HG02763 (cell line): Measurements from ENCODE around the gene SGSM1.
"Not testable (repeated sequence)": the region's sequence is repeated elsewhere in the genome, so short reads cannot be mapped to it uniquely, and the experiment has no call there.

ENCODE experiments used
- ATAC-seq: cut with Tn5 transposase; IDR thresholded peaks from one replicate; pipeline ENCODE4 v1.9.1; 2021; ENCODE audit warnings: mild to moderate bottlenecking, moderate library complexity; ENCODE audit not compliant: unreplicated experiment

Gene SGSM1

DNA sequence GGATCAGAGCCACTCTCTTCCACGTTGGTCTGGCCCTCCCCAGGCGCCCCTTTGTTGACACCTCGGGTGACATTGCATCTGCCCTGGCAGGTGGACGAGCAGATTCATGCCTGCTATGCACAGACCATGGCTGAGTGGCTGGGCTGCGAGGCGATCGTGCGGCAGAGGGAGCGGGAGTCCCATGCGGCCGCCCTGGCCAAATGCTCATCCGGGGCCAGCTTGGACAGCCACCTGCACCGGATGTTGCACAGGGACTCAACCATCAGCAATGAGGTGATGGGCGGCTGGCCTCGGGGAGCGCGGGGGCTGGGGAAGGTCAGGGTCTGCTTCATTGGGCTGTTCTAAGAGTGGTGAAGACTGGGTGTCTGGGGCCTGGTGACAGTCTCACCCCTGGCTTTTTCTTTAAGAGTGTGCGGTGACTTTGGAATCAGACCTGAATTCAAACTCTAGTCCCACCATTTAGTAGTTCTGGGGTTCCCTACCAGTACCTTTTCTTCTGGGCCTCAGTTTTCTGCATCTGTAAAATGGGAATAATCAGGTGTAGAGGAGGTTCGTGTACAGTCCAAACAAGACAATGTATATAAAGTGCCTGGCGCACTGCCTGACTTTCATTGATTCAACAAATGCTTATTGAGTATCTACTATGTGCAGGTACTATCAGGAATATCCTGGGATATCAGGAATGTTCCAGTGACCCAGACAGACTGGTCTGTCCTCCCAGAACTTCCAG is 87.5 kb downstream of the SGSM1 start:
- no peak for ATAC-seq

DNA sequence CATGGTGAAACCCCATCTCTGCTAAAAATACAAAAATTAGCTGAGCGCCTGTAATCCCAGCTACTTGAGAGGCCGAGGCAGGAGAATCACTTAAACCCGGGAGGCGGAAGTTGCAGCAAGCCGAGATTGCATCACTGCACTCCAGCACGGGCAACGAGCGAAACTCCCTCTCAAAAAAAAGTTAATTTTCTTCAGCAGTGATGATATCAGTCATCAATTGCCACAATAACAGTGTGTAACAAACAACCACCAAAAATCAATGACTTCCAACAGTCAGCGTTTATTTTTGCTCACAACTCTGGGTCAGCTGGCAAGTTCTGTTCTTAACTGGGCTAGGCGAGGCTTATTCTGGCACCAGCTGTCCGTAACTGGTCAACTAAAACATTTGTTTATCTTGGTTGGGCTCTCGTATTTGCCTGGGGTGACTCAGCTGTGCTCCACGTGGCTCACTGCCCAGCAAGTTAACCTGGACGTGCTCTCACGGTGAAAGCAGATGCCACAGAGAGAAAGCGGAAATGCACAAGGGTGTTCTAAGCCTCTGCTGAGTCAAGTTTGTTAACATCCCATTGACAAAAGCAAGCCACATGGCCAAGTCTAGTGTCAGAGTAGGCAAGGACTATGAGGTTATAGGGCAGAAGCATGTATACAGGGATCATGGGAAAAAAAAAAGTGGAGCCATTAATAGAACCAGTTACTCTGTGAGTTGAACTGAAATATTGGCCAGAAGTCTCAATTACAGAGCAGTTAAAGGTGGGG is 88.4 kb downstream of the SGSM1 start:
- no peak for ATAC-seq

- no peak for ATAC-seq
These were observed 89.0 kb downstream of the SGSM1 start for GRCh38 chr22:24894998-24895397.

DNA sequence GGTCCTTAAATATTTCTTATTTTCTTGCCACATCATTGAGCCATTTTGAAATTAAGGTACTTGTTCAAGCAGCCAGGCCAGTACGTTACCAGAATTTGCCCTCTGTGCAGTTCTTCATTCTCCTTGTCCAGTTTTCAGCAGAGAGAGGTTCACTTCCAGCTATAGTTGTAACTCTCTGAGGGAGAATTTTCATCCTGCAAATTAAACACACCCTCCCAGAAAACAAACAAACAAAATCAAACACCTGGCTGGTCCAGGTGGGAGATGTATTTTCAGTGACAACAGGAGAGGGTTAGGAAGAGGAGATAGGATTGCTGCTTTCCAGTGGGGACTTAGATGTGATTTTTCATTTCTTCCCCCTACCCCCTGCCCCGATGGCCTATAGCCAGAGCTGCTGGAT is 95.4 kb downstream of the SGSM1 start:
- no peak for ATAC-seq

- ATAC-seq: no peak
These were observed 99.9 kb downstream of the SGSM1 start for GRCh38 chr22:24905909-24906308.

- ATAC-seq: not testable (repeated sequence)
These were observed 101.1 kb downstream of the SGSM1 start for GRCh38 chr22:24907101-24907500.

GRCh38 chr22:24920029-24920428 is 114.0 kb downstream of the SGSM1 start:
- ATAC-seq: no peak

DNA sequence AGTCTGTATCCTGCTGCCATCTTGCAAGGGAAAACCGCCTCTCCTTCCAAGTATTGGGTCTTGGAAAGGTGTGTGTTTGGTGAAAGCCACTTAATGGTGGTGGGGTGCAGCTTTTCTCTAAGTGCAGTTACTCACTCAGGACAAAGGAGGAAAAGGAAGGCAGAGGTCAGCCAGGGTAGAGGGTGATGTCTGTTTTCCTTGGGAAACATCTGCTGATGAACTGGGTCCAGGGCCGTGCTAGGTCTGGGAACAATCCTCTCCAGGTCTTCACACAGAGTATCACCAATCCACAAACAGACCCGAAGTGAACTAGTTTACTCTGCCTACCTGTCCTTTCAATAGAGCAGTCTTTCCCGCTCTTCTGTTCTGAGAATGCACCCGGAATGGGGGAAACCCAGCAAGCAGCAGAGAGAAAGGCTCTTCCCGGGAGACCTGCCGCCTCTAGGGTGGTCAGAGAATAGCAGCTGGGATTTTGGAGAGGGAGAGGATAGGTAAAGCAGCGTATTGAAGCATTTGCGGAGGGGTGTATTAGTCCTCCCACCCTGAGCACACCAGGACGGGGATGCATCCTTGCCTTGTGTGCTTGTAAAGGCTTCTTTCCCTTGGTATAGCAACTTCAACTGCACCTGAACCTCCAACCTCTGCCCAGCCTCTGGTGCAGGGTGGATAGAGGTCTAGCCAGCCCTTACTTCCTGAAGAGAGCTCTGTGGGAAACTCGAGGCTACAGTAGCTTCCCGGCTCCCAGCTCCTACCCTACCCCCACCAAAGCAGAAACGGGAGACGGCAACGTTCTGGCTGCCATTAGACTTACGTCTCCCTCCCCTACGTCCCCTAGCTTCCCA is 119.8 kb downstream of the SGSM1 start:
- ATAC-seq: no peak

GRCh38 chr22:24926428-24926725 is 120.4 kb downstream of the SGSM1 start:
- ATAC-seq: no peak

DNA sequence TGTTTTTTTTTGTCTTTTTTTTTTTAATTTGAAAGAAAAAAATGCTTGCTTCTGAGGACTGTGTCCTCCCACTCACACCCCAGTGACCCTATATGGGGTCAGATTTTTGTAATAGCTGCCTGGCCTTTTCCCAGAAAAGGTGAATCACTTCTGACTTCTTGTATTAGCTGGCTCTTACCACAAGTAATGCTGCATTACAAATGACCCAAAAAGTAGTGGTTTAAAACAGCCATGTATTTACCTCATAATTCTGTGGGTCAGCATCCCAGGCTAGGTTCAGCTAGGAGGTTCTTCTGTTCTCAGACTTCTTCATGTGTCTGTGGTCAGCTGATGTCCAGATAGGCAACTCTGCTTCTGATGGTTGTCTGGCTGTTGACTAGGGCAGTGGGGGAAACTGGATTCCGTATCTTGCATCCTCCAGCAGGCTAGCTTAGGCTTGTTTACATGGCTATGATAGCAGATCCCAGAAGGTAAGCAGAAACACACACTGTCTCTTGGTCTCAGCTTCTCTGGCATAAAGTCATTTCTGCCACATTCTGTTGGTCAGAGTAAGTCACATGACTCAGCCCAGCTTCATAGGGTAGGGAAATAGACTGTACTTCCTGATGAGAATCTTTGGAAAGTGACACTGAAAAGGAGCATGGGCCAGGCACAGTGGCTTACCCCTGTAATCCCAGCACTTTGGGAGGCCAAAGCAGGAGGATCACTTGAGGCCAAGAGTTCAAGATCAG is 121.0 kb downstream of the SGSM1 start:
- ATAC-seq: no peak

- ATAC-seq: no peak
These were observed 122.3 kb downstream of the SGSM1 start for GRCh38 chr22:24928322-24928721.

- ATAC-seq: no peak
These were observed 124.7 kb downstream of the SGSM1 start for GRCh38 chr22:24930678-24931077.

GRCh38 chr22:24935771-24936483 is 129.9 kb downstream of the SGSM1 start:
- ATAC-seq: no peak

DNA sequence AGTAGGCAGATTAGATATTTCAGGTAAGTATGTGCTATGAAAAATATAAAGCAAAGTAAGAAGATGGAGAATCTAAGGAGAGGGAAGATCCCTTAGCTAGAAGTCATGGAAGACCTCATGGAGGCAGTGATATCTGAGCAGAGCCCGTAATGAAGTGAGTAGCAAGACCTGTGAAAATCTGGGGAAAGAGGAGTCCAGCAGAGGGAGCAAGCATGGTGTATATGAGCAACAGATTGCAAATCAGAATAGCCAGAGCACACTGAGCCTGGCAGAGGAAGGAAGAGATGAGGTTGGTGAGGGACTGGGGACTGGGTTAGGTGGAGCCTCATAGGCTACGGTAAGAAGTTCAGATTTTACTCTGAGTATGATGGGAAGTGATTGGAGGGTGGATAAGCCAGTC is 131.1 kb downstream of the SGSM1 start:
- ATAC-seq: no peak

- ATAC-seq: no peak
These were observed 132.8 kb downstream of the SGSM1 start for GRCh38 chr22:24938741-24939341.

GRCh38 chr22:24942301-24942700 is 136.3 kb downstream of the SGSM1 start:
- no peak for ATAC-seq

GRCh38 chr22:24944217-24944937 is 138.4 kb downstream of the SGSM1 start:
- no peak for ATAC-seq

DNA sequence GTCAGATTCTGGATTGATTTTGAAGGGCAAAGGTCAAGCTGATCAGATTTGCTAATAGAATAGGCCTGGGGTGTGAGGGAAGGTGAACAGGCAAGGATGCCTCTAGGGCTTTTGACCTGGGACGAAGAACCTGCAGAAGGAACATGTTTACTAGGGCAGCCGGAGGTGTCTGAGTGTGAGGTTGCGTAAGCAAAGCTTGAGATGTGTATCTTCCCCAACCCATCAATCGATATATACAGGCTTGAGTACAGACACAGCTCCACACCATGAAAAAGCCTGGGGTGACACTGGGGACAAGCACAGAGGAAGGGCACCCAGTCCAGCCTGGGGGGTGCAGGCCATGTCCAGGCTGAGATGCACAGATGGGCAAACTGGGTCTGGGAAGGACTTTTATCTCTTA is 139.4 kb downstream of the SGSM1 start:
- ATAC-seq: no peak

DNA sequence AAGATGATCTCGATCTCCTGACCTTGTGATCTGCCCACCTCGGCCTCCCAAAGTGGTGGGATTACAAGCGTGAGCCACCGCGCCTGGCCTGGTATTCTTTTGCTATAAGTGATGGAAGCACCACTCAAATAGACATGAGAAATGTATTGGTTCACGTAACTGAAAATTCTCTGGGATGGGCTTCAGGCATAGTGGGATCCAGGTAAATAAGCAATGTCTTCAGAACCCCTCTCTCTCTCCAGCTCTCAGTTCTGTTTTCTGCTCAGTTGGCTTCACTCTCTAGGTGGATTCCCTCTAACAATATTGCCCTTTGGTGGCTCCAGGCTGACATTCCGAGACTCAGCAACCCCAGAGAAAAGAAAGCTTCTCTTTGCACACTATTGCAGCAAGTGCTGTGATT is 141.4 kb downstream of the SGSM1 start:
- ATAC-seq: no peak
